GM19238 (cell line): ENCODE results near the gene PARP11.

Source experiments
- DNase-seq: peaks from one replicate; pipeline ENCODE4 v3.0.0; 2011; ENCODE audit warnings: low spot score; ENCODE audit not compliant: insufficient read length

Gene PARP11

GRCh38 chr12:3772380-3772779 lies 100.8 kb downstream of the PARP11 start:
- no peak for DNase-seq

GRCh38 chr12:3771853-3772252 lies 101.3 kb downstream of the PARP11 start:
- DNase-seq: no peak

GRCh38 chr12:3770891-3771290 lies 102.3 kb downstream of the PARP11 start:
- no peak for DNase-seq

GRCh38 chr12:3768911-3769447 lies 104.2 kb downstream of the PARP11 start:
- DNase-seq: no peak

GRCh38 chr12:3761116-3761735 lies 112.0 kb downstream of the PARP11 start:
- DNase-seq: no peak

- DNase-seq: no peak
Observed at GRCh38 chr12:3759878-3760277, 113.3 kb downstream of the PARP11 start.
